NOMO-1 treated with dmso at 0.1 percent for 144 hours (cell line): Measurements from ENCODE around the gene B4GALT6.
A peak's percentile ranks its signal among the peaks of the same experiment; 100 is the strongest.

ENCODE experiments used
- DNase-seq: peaks from one replicate; lab custom pipeline; 2025; ENCODE audit not compliant: unreplicated experiment; lab: John Stamatoyannopoulos, UW

Gene B4GALT6

DNA sequence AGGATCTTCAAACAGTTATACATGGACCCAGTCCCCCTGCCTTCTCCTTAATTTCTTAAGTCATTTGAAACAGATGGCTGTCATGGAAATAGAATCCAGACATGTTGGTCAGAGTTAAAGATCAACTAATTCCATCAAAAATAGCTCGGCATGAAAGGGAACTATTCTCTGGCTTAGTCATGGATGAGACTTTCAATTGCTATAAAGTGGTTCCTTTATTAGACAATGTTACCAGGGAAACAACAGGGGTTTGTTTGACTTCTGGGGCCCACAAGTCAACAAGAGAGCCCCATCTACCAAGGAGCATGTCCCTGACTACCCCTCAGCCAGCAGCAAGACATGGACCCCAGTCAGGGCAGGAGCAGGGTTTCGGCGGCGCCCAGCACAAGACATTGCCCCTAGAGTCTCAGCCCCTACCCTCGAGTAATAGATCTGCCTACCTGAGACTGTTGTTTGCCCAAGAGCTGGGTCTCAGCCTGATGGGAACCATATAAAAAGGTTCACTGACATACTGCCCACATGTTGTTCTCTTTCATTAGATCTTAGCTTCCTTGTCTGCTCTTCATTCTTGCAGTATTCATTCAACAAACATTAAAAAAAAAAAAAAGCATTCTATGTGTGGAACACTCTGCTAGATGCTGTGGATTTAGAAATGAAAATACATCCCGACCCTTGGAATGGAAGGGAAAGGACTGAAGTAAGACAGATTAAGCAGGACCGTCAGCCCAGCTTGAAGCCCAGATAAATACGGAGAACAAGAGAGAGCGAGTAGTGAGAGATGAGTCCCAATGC is 88.1 kb downstream of the B4GALT6 start:
- DNase-seq, result no peak

DNA sequence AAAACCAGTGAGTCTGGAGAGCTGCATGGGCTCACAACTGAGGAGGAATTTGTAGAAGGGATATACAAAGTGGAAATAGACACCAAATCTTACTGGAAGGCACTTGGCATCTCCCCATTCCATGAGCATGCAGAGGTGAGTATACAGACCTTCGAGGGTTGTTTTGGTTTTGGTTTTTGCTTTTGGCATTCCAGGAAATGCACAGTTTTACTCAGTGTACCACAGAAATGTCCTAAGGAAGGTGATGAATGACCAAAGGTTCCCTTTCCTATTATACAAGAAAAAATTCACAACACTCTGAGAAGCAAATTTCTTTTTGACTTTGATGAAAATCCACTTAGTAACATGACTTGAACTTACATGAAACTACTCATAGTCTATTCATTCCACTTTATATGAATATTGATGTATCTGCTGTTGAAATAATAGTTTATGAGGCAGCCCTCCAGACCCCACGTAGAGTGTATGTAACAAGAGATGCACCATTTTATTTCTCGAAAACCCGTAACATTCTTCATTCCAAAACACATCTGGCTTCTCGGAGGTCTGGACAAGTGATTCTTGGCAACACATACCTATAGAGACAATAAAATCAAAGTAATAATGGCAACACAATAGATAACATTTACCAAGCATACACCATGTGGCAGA is 89.1 kb downstream of the B4GALT6 start:
- no peak for DNase-seq

DNA sequence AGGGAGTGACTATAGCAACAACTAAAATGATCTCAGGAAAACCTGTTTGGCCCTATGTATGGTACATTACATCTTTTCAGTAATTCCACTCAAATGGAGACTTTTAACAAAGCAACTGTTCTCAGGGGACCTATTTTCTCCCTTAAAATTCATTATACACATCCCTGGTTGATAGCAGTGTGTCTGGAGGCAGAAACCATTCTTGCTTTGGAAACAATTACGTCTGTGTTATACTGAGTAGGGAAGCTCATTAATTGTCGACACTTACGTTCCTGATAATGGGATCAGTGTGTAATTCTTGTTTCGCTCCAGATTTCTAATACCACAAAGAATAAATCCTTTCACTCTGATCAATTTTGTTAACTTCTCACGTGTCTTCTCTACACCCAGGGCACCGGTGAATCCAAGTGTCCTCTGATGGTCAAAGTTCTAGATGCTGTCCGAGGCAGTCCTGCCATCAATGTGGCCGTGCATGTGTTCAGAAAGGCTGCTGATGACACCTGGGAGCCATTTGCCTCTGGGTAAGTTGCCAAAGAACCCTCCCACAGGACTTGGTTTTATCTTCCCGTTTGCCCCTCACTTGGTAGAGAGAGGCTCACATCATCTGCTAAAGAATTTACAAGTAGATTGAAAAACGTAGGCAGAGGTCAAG is 91.7 kb downstream of the B4GALT6 start:
- DNase-seq, result no peak

DNA sequence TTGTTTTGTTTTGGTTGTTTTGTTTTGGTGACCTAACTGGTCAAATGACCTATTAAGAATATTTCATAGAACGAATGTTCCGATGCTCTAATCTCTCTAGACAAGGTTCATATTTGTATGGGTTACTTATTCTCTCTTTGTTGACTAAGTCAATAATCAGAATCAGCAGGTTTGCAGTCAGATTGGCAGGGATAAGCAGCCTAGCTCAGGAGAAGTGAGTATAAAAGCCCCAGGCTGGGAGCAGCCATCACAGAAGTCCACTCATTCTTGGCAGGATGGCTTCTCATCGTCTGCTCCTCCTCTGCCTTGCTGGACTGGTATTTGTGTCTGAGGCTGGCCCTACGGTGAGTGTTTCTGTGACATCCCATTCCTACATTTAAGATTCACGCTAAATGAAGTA is 92.8 kb downstream of the B4GALT6 start, which contains the start of gene TTR:
Gene TTR, plus strand, starts transcription at position 250 of the 400 bp plus-strand sequence. Its CDS starts 26 bp downstream, at position 276.
- DNase-seq, result no peak

DNA sequence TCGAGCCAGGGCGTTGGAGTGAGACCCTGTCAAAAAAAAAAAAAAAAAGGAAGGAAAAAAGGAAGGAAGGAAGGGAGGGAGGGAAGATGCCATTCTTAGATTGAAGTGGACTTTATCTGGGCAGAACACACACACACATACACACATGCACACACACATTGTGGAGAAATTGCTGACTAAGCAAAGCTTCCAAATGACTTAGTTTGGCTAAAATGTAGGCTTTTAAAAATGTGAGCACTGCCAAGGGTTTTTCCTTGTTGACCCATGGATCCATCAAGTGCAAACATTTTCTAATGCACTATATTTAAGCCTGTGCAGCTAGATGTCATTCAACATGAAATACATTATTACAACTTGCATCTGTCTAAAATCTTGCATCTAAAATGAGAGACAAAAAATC is 93.3 kb downstream of the B4GALT6 start:
- no peak for DNase-seq

DNA sequence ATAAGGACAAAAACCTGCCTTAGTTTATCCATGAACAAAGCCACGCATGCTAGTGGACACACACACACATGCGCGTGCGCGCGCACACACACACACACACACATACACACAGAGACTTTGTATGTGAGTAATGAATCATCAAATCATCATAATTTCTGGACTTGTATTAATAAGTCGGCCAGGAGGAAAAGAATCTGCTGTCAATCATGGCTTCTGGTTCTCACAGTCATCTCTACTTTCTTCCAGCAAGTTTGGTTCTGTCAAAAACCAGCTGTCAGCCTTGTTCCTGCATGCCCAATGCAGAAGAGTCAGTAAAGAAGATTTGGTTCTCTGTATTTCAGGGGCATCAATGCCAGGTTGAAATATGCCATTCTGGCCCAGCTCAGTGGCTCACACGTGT is 93.8 kb downstream of the B4GALT6 start:
- DNase-seq, result no peak

DNA sequence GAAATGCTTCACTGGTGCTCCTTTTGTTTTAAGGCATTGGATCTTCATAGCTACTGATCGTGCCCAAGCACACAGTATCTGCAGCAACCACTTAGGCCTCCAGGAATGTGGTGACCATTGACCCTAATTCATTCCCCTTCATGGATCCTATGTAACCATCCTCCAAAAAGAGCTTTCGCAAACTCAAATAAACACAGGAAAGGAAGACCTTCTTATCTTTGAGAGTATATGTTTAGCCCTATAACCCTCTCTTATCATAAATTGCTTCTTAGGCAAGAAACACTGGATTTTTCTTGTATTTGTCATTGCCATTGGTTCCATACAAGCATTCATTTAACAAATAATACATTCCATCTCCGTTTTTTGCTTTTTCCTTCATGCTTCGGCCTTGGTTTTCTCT is 96.9 kb downstream of the B4GALT6 start:
- DNase-seq, result no peak

DNA sequence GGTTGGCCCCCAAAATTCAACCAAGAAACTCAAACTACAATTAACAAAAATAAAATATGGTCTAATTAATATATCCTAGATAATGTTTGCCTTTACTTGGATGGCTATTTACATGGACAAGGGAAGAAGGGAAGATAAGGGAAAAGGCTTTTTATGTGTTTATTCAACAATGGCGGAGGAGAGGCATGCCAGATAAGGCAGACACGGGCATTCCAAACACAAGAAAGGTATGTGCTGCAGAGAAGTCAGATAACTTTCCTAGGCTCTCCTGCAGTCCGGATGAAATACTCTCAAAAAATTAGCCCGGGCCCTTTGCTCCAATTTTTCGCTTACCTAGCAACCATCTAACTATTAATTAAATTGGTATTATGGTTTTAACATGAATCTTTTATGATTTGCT is 97.8 kb downstream of the B4GALT6 start:
- DNase-seq, result no peak

DNA sequence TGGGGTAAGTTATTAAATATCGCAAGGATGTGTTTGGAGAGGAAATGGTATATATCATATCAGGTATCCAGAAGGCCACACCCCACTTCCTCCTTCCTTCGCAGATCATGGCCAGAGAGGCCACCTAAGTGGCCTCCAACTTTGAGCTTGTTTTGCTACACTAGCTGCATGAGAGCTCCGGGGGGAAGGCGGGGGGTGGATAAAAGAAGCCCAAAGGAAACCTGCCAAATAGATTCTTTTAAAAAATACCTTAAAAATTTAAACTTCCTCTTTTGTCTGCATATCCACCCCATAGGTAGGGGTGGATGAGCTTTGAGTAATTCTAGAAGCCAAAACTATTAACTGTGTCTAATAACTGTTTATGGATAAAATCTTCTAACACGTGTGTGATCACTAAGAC is 98.4 kb downstream of the B4GALT6 start:
- no peak for DNase-seq

DNA sequence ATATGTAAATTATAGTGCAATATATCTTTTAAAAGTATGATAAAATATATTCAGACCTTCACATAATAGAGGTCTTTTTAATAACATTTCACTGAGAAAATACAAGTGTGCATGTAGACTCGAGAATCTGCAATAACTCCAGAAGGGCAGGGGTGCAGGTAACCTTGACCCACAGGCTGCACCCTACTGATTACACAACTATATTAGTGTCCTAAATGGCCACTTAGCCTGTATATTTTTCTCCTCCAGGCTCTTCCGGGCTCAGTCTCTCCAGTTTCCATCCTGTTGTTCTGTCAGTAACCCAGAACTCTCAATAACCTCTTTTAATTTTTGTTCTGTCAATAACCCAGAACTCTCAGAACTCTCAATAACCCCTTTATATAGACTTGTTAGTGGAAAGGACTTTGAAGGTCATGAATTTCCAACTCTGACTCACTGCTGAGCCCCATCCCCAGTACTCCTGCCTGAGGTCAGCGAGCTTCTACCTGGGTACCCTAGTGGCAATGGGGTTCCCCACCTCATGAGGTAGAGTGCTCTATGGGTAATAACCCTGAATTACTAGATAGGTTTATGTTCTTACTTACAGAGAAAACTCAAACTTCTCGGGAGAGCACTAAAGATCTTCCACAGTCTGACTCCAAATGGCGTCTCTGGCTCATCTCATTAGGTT is 101.1 kb downstream of the B4GALT6 start:
- DNase-seq, result no peak

DNA sequence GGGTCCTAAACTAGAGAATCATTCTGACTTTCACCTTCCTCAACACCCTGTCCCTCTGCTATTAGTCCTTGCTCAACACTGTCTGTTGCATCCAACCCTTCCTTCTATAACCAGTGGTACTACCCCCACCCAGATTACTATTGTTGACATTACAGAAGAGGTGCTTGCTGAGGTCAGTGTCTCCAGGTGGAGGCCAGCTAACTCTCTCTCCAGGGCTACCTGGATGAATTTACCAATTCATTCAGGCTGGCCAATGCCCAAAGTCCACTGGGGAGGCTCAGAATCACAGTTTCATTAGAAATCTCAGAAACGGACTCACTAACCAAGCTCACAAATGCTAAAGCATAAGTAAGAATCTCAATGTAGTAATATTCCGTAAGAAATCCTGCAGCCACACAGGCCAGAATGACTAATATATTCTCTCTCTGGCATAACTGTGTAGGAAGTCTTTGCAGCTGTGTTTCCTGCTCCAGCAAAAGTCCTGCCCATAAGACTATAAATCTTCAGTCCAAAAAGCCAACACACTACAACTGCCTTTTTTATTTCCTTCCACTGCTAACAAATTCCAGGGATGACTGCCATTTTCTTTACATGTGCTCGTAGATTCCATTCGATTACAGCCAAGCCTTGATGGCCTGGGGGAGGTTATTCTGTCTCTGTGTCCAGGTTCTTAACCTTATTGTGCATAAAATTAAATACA is 102.7 kb downstream of the B4GALT6 start:
- no peak for DNase-seq

DNA sequence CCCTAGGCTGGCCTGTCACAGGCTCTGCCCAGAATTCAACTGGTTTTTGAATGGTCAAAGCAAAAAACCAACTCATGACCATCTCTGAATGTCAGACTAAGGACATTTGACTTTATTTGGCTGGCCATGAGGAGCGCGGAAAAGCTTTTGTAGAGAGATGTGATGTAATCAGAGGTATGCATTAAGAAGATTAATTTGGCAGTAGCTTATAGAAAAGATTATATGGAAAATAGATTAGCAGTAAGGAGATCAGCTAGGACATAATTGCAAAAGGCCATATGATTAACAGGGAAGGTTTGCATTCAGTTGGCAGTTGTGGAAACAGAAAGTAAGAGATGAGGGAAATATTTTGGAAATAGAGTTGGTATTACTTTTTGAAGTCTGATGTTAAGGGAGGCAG is 105.0 kb downstream of the B4GALT6 start:
- DNase-seq, result no peak

DNA sequence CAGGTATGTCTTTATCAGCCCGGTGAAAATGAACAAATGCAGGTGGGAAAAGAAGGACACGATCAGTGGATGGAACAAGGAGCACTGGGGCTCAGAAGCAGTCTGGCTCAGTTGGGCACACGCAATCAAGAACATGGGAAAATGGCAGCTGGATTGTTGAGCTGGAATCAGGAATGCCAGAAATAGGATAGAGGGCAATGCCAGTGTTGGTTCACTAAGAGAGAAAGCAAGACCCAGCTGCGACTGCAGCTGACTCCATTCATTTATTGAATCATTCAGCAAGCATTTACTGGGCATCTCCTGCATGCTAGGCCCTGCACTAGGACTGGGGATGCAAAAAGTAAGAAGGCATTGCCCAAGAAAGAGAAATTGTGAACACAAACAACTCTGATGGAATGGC is 106.3 kb downstream of the B4GALT6 start:
- DNase-seq, result no peak

DNA sequence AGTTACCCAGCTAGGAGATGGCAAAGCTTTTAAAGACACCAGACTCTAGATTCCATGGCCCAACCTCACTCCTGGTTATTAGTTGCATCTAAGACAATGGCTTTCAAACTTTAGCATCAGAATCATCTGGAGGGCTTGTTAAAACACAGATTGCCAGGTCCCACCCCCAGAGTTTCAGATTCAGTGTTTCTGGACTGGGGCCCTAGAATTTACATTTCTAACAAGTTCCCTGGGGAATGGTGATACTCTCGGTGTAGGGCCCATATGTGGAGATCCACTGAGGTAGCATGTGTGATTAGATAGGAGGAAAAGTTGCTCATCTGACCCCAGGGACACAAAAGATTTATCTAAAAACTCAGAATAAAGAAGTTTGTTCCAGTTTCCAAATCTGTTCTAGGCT is 107.2 kb downstream of the B4GALT6 start:
- DNase-seq, result no peak

DNA sequence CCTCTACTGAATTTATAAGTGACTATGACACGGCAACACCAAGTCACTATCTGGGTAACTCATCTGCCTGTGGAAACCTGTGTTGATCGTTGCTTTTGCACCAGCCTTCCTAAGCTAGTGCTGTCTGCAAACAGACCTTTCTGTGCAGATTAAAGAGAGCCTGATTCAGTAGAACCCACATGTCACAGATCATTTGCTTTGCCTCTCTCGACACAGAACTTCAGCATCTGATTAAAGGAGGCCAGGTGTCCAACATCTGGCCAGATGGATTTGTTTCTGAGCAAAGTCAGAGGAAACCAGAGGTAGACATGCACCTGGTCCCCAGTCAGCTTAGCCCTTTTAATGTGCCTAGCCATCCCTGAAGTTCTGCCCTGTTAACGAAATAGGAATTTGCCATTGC is 107.7 kb downstream of the B4GALT6 start:
- no peak for DNase-seq

DNA sequence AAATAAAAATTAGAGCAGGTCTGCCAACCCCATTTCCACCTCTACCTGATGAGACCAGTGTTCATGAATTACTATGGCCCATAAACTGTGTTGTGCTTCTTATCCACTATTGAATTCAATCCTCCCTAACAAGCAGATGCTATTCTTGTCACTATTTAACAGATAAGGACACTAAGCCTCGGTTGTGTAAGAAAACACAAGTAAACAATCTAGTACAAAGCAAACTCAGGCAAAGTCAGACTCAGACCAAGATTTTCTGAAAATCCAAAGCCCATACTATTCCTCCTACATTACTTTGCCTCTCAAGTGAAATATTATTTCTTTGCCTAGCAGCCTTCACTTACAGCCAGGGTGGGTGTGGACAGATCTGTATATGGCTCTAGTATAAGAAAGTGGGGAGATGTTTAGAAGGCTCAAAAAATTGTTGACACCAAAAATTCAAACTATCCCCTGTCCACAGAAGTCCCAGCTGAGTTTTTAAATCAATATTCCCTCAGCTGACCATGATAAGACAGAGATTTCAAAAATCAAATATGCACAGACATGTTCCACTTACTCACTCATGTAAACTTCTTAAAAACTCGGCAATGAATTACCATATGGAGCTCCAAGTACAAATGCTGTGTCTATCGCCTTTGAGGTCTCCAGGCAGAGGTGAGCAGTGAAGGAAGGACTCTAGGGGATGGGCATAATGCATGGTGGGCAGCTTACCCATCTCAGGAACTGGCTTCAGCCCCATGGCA is 108.7 kb downstream of the B4GALT6 start:
- no peak for DNase-seq

DNA sequence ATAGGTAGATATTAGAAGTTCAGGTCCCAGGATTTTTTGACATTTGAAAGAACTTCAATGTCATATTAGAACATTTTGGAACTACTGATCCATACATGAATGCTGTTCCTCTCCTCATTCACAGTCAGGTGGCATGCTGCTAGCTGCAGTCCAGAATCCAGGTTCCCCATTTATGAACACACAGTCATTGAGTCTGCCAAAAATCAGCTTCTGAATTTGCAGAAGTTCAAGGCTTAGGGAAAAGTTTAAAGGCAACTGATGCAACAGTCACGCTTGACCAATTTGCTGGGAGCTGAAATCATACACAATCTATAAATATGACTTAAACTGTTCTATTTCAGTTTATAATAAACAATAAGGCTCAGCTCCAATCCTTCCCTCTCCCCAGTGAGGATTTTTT is 110.0 kb downstream of the B4GALT6 start:
- DNase-seq, result peak; percentile 64
